IMR-90 (cell line): ENCODE results near the gene GALNT17. TPM values are rescaled to one million over a fixed set of nuclear protein-coding genes. Genes with fewer than 3 reads are reported as not detected.

Source experiments
- ATAC-seq: fragments of 200-7000 bp; cut with Tn5 transposase; 2 replicates; pipeline ENCODE4 v1.9.1; 2020; ENCODE audit warnings: low read depth, mild to moderate bottlenecking, moderate library complexity
- BruUV-seq: library from RNA; stranded (reverse); fragments of 400-500 nt; replicated peaks from 2 replicates; lab custom pipeline; 2021; lab: Mats Ljungman, UMichigan
- CTCF ChIA-PET: fragments of 300-600 bp; formaldehyde crosslinking; extraction: SDS; loops from one replicate; lab custom pipeline; 2021; ENCODE audit warnings: antibody characterized with exemption; lab: Yijun Ruan, JAX
- POLR2A ChIA-PET: fragments of 300-600 bp; sonication (Branson Sonifier 250); formaldehyde crosslinking; loops from one replicate; lab custom pipeline; 2022; ENCODE audit warnings: antibody characterized with exemption; ENCODE audit not compliant: unreplicated experiment; lab: Charles Lee
- DNase-seq: peaks from one replicate; pipeline ENCODE4 v3.0.0; 2013
- H2AFZ ChIP-seq: replicated peaks from 2 replicates; pipeline ENCODE3; 2013; ENCODE audit warnings: low read length, mild to moderate bottlenecking; ENCODE audit not compliant: poor library complexity
- H2AK5ac ChIP-seq: 2 replicates; pipeline ENCODE4 v1.6.1; 2013; ENCODE audit warnings: low read depth, low read length, inconsistent platforms
- H2AK9ac ChIP-seq: replicated peaks from 2 replicates; pipeline ENCODE3; 2013; ENCODE audit warnings: mild to moderate bottlenecking, low read depth, low read length, moderate library complexity; ENCODE audit not compliant: poor library complexity
- H2BK120ac ChIP-seq: 2 replicates; pipeline ENCODE4 v1.6.1; 2013; ENCODE audit warnings: low read depth, low read length, inconsistent platforms
- H2BK15ac ChIP-seq: 3 replicates; pipeline ENCODE4 v1.6.1; 2013; ENCODE audit warnings: low read depth, low read length, inconsistent platforms
- H2BK20ac ChIP-seq: 2 replicates; pipeline ENCODE4 v1.6.1; 2013; ENCODE audit warnings: low read depth, mild to moderate bottlenecking, inconsistent platforms, low read length, moderate library complexity
- H2BK5ac ChIP-seq: 2 replicates; pipeline ENCODE4 v1.6.1; 2013; ENCODE audit warnings: mild to moderate bottlenecking, low read depth, low read length, inconsistent platforms; ENCODE audit not compliant: poor library complexity, severe bottlenecking
- H3K14ac ChIP-seq: replicated peaks from 2 replicates; pipeline ENCODE4 v1.6.1; 2013; ENCODE audit warnings: low read depth, low read length, inconsistent platforms
- H3K18ac ChIP-seq: 2 replicates; pipeline ENCODE4 v1.6.1; 2013; ENCODE audit warnings: low read depth, low read length, control low read depth
- H3K23ac ChIP-seq: 2 replicates; pipeline ENCODE4 v1.6.1; 2013; ENCODE audit warnings: low read depth, low read length, inconsistent platforms
- H3K27ac ChIP-seq: 2 replicates; pipeline ENCODE4 v1.5.1; 2013; ENCODE audit warnings: mild to moderate bottlenecking, control low read depth, low read length; ENCODE audit not compliant: insufficient read depth
- H3K27me3 ChIP-seq: 2 replicates; pipeline ENCODE4 v1.6.1; 2013; ENCODE audit warnings: low read length; ENCODE audit not compliant: control insufficient read depth, insufficient read depth
- H3K36me3 ChIP-seq: 2 replicates; pipeline ENCODE4 v1.6.1; 2013; ENCODE audit warnings: low read length, mixed read lengths; ENCODE audit not compliant: control insufficient read depth, insufficient read depth
- H3K4ac ChIP-seq: 2 replicates; pipeline ENCODE4 v1.6.1; 2013; ENCODE audit warnings: low read depth, low read length, inconsistent platforms
- H3K4me1 ChIP-seq: 2 replicates; pipeline ENCODE4 v1.6.1; 2013; ENCODE audit warnings: low read length, mixed read lengths; ENCODE audit not compliant: control insufficient read depth, insufficient read depth
- H3K4me2 ChIP-seq: 2 replicates; pipeline ENCODE4 v1.6.1; 2013; ENCODE audit warnings: low read depth, mild to moderate bottlenecking, control low read depth, low read length, moderate library complexity
- H3K4me3 ChIP-seq: 2 replicates; pipeline ENCODE4 v1.5.1; 2013; ENCODE audit warnings: low read depth, mild to moderate bottlenecking, control low read depth, low read length, moderate library complexity; ENCODE audit not compliant: insufficient read depth
- H3K56ac ChIP-seq: 2 replicates; pipeline ENCODE4 v1.6.1; 2013; ENCODE audit warnings: low read length, inconsistent platforms; ENCODE audit not compliant: insufficient read depth; ENCODE audit errors: extremely low read depth
- H3K79me1 ChIP-seq, 2 experiments: 2 replicates each; pipeline ENCODE4 v1.6.1; 2013; ENCODE audit warnings: low read length in 2 of 2, inconsistent platforms in 1 of 2, low read depth in 1 of 2
- H3K9ac ChIP-seq: 2 replicates; pipeline ENCODE4 v1.6.1; 2013; ENCODE audit warnings: low read depth, low read length, control low read depth
- H3K9me1 ChIP-seq: 2 replicates; pipeline ENCODE4 v1.6.1; 2013; ENCODE audit warnings: low read length, inconsistent platforms; ENCODE audit not compliant: insufficient read depth
- H3K9me3 ChIP-seq: 2 replicates; pipeline ENCODE4 v1.6.1; 2013; ENCODE audit warnings: low read length; ENCODE audit not compliant: control insufficient read depth, insufficient read depth
- H4K20me1 ChIP-seq: 2 replicates; pipeline ENCODE4 v1.6.1; 2013; ENCODE audit warnings: low read length, inconsistent platforms; ENCODE audit not compliant: insufficient read depth
- H4K5ac ChIP-seq: 2 replicates; pipeline ENCODE4 v1.6.1; 2013; ENCODE audit warnings: mild to moderate bottlenecking, low read depth, low read length, control low read depth
- H4K8ac ChIP-seq, 2 experiments: 2 replicates each; pipeline ENCODE4 v1.6.1; 2013; ENCODE audit warnings: low read depth in 2 of 2, low read length in 2 of 2, control low read depth in 1 of 2, inconsistent platforms in 1 of 2
- H4K91ac ChIP-seq: 2 replicates; pipeline ENCODE4 v1.6.1; 2013; ENCODE audit warnings: low read depth, low read length, inconsistent platforms; ENCODE audit not compliant: insufficient read depth
- BHLHE40 ChIP-seq: fragments of 150-350 bp; IDR thresholded peaks from 2 replicates; pipeline ENCODE4 v1.6.1; 2016; ENCODE audit warnings: mild to moderate bottlenecking, low read depth, low read length
- CEBPB ChIP-seq: IDR thresholded peaks from 2 replicates; pipeline ENCODE4 v1.6.1; 2012; ENCODE audit warnings: low read depth, low read length, improper control_type of control experiment
- CHD1 ChIP-seq: IDR thresholded peaks from 2 replicates; pipeline ENCODE4 v1.6.1; 2012; ENCODE audit warnings: low read depth, low read length, improper control_type of control experiment
- FOS ChIP-seq: fragments of 150-350 bp; IDR thresholded peaks from 2 replicates; pipeline ENCODE4 v1.6.1; 2016; ENCODE audit warnings: low read depth, low read length
- MAFK ChIP-seq: IDR thresholded peaks from 2 replicates; pipeline ENCODE4 v1.6.1; 2012; ENCODE audit warnings: low read depth, low read length, improper control_type of control experiment
- MAZ ChIP-seq: IDR thresholded peaks from 2 replicates; pipeline ENCODE4 v1.6.1; 2012; ENCODE audit warnings: low read depth, mild to moderate bottlenecking, low read length, improper control_type of control experiment, moderate library complexity, borderline replicate concordance
- MXI1 ChIP-seq: IDR thresholded peaks from 2 replicates; pipeline ENCODE4 v1.6.1; 2012; ENCODE audit warnings: low read depth, mild to moderate bottlenecking, low read length, moderate library complexity, borderline replicate concordance
- NFE2L2 ChIP-seq: fragments of 150-350 bp; IDR thresholded peaks from 2 replicates; pipeline ENCODE4 v1.6.1; 2016; ENCODE audit warnings: low read depth, mild to moderate bottlenecking, low read length
- POLR2A ChIP-seq: IDR thresholded peaks from 2 replicates; pipeline ENCODE4 v1.6.1; 2012; ENCODE audit warnings: mild to moderate bottlenecking, low read depth, low read length
- RAD21 ChIP-seq: IDR thresholded peaks from 2 replicates; pipeline ENCODE4 v1.6.1; 2012; ENCODE audit warnings: low read length, improper control_type of control experiment
- RCOR1 ChIP-seq: IDR thresholded peaks from 2 replicates; pipeline ENCODE4 v1.6.1; 2012; ENCODE audit warnings: mild to moderate bottlenecking, low read length, improper control_type of control experiment; ENCODE audit not compliant: insufficient replicate concordance
- RFX5 ChIP-seq: IDR thresholded peaks from 2 replicates; pipeline ENCODE4 v1.8.0; 2012; ENCODE audit warnings: low read depth, mild to moderate bottlenecking, low read length, moderate library complexity
- SMC3 ChIP-seq: fragments of 150-350 bp; IDR thresholded peaks from 2 replicates; pipeline ENCODE4 v1.6.1; 2016; ENCODE audit warnings: low read depth, mild to moderate bottlenecking, antibody characterized with exemption, low read length, moderate library complexity
- WGBS, 2 experiments: methylation state at CpG; one replicate each; pipeline versions ENCODE4 v1.1.5 to v1.1.7; 2013; ENCODE audit warnings: missing lambda C conversion rate in 2 of 2; ENCODE audit not compliant: insufficient read length in 1 of 2; ENCODE audit errors: extremely low coverage in 2 of 2; 5-methylcytosine and 5-hydroxymethylcytosine counted together
- dilution Hi-C: fragments of 300-500 bp; cut with HindIII; formaldehyde crosslinking; loops from one replicate; pipeline ENCODE4 v1.14.3; 2018; ENCODE audit warnings: low sequenced_read_pairs; ENCODE audit not compliant: unreplicated experiment
- in situ Hi-C: fragments of 300-500 bp; cut with MboI; formaldehyde crosslinking; loops from 3 replicates; pipeline ENCODE4 v1.14.3; 2019; ENCODE audit warnings: low sequenced_read_pairs, inconsistent platforms, mixed read lengths
- intact Hi-C: fragments of 100-400 bp; cut with micrococcal nuclease; formaldehyde crosslinking; loops from 2 replicates; pipeline ENCODE4 v1.10.0; 2022
- polyA plus RNA-seq, 3 experiments: library from polyadenylated mRNA; depleted of rRNA; stranded (reverse); fragments of >200 nt; gene quantifications; 2 replicates each; pipeline ENCODE4 v1.2.3, GENCODE V29; 2012; ENCODE audit warnings: low replicate concordance in 1 of 3
- total RNA-seq: library from RNA; depleted of rRNA; stranded (reverse); fragments of >200 nt; gene quantifications from 2 replicates; pipeline ENCODE4 v1.2.3, GENCODE V29; 2012
- TF ChIP-seq, protein P1 (sequence below): conservative IDR thresholded peaks from 2 replicates; pipeline ENCODE4 v1.5.1; 2012; ENCODE audit warnings: mild to moderate bottlenecking, low read depth, low read length, improper control_type of control experiment
- TF ChIP-seq, protein P2 (sequence below): fragments of 150-350 bp; IDR thresholded peaks from 2 replicates; pipeline ENCODE4 v1.6.1; 2017; ENCODE audit warnings: mild to moderate bottlenecking, antibody characterized with exemption, low read length, low read depth

The GALNT17 gene
- total and polyA plus RNA-seq, 2 of the 4 experiments (the other 2 are of a cell fraction) = not detected

DNA sequence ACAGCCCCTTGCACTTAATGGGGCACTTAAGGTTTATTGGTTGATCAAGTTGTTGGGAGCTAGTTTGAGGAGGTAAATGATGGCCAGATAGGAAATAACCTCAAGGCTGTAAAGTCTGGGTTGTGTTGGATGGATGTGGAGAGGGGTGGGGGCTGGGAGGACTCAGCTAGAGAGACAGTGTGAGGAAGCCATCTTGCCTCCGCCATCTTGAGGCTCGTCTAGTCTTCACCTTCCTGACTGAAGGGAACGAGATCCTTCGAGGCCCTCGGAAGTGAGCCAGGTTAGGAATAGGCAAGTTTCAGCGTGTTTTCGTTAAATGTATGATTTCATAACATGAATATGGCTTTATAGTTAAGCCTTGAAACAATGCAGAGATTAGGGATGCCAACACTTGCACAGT is 5.5 kb downstream of the GALNT17 start:
- Histone ChIP-seq H3K56ac (no peak overlapping the region), H3K4me1 (no peaks in the 10 kb centered on the region), H4K5ac (no peak overlapping the region), H3K79me1 (no peaks in the 10 kb centered on the region), H3K27me3 (no peaks in the 10 kb centered on the region), H3K14ac (no peak overlapping the region), H2BK5ac (no peak overlapping the region), H2BK120ac (no peak overlapping the region), H4K91ac (no peak overlapping the region), H4K8ac (no peak overlapping the region), H3K9me1 (no peaks in the 10 kb centered on the region), H3K27ac (no peak overlapping the region), H2AK5ac (no peak overlapping the region), H3K18ac (no peak overlapping the region), H3K9me3 (peaks cover 17% of the 10 kb centered on the region), H3K4ac (no peak overlapping the region), H2BK15ac (no peak overlapping the region), H2BK20ac (no peak overlapping the region), H3K23ac (no peak overlapping the region), H3K36me3 (no peaks in the 10 kb centered on the region), H2AFZ (no peak overlapping the region), H3K4me2 (no peak overlapping the region), H4K20me1 (no peaks in the 10 kb centered on the region), H3K4me3 (no peak overlapping the region), H3K9ac (no peak overlapping the region), H2AK9ac (no peak overlapping the region)
- no TSS peak for BruUV-seq
- 83% methylated on average over 2 of the region's 7 CpGs; no CpG with 5 or more reads in 1 of the 2 experiments for WGBS, 2 experiments
- intact Hi-C loops = no loop called here
- in situ Hi-C loops = no loop called here
- POLR2A ChIA-PET = no interaction called here
- TF ChIP-seq POLR2A (no peak), NFE2L2 (no peak), RFX5 (no peak), FOS (no peak), RCOR1 (no peak), CHD1 (no peak), CEBPB (no peak), BHLHE40 (no peak), MXI1 (no peak), MAFK (no peak), SMC3 (no peak), RAD21 (no peak), MAZ (no peak)
- TF ChIP-seq, protein P1, sequence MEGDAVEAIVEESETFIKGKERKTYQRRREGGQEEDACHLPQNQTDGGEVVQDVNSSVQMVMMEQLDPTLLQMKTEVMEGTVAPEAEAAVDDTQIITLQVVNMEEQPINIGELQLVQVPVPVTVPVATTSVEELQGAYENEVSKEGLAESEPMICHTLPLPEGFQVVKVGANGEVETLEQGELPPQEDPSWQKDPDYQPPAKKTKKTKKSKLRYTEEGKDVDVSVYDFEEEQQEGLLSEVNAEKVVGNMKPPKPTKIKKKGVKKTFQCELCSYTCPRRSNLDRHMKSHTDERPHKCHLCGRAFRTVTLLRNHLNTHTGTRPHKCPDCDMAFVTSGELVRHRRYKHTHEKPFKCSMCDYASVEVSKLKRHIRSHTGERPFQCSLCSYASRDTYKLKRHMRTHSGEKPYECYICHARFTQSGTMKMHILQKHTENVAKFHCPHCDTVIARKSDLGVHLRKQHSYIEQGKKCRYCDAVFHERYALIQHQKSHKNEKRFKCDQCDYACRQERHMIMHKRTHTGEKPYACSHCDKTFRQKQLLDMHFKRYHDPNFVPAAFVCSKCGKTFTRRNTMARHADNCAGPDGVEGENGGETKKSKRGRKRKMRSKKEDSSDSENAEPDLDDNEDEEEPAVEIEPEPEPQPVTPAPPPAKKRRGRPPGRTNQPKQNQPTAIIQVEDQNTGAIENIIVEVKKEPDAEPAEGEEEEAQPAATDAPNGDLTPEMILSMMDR = no peak
- TF ChIP-seq, protein P2, sequence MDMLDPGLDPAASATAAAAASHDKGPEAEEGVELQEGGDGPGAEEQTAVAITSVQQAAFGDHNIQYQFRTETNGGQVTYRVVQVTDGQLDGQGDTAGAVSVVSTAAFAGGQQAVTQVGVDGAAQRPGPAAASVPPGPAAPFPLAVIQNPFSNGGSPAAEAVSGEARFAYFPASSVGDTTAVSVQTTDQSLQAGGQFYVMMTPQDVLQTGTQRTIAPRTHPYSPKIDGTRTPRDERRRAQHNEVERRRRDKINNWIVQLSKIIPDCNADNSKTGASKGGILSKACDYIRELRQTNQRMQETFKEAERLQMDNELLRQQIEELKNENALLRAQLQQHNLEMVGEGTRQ = no peak
- CTCF ChIA-PET = no interaction called here
- DNase-seq (no peak), ATAC-seq (no peak)
- dilution Hi-C loops = no loop called here
